Hepatic stellate cell (primary cell): Measurements from ENCODE around the gene EVL.
"Not testable (repeated sequence)": the region's sequence is repeated elsewhere in the genome, so short reads cannot be mapped to it uniquely, and the experiment has no call there.

Source experiments
- DNase-seq: peaks from one replicate; pipeline ENCODE4 v3.0.0; 2011; ENCODE audit warnings: low spot score

The EVL gene

DNA sequence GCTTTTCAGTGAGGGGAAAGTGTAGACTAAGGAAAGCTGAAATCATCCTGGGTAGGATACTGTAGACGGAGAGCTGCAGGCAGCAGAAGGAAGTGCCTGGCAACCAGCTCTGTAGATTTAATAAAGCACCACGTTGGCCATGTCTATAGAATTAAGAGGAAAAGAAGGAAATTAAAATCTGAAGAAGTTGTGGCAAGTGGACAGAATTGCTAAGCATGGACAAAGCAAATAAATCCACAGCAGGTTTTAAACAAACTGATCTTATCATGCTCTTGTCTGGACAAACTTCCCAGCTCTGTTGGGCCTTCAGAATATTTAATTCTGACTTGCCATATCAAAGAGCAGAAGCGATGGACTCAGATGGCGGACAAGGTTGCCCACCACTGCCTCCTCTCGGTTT is 27.2 kb upstream of the EVL start:
- no peak for DNase-seq

DNA sequence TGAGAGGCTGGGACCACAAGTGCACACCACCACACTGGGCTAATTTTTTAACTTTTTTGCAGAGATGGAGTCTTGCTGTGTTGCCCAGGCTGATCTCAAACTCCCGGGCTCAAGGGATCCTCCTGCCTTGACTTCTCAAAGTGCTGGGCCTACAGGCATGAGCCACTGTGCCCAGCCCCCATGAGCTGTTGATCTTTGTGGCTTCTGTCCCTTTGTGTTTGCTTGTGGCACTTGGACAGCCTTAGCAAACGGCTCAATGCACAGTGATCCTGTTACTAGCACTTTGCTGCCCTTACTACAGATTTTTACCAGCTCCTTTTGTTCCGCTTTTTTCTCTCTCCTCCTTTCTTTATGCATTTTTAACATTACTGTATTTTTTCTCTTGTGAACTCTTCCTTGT is 25.3 kb upstream of the EVL start:
- no peak for DNase-seq

DNA sequence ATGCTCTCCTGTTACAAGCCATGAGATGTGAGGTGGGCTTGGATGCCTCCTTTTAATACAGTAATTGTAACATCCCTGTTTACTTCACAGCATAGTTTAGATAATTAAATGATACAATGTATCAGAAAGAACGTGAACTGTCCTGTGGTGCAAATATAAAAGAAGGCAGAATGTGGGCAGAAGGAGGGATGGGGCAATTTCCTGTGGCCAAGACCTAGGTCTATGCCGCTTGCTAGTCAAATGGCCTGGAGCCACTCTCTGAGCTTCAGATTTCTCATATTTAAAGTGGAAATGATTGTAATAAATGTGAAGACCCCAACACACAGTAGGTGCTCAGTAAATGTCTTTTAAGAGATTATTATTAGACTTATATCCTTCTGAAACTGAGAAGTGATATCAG is 24.0 kb upstream of the EVL start:
- DNase-seq, result no peak

DNA sequence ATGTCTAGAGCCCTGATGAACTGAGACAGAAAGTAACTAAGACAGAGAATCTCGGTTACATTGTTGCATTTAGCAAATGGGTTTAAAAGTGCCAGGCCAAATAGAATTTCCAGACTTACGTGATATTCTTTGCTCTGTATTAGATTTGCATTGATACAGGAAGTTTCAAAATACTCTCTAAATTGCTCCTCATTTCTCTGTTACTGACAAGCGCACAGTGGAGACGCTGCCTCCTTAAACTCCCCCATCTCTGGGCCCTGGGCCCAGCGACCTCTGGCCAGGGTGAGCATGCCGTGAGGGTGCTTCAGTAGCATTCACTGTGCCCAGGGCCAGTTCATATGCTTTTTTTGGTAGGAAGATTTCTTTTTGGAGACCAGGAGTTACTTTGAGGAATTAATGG is 22.9 kb upstream of the EVL start:
- DNase-seq, result no peak

DNA sequence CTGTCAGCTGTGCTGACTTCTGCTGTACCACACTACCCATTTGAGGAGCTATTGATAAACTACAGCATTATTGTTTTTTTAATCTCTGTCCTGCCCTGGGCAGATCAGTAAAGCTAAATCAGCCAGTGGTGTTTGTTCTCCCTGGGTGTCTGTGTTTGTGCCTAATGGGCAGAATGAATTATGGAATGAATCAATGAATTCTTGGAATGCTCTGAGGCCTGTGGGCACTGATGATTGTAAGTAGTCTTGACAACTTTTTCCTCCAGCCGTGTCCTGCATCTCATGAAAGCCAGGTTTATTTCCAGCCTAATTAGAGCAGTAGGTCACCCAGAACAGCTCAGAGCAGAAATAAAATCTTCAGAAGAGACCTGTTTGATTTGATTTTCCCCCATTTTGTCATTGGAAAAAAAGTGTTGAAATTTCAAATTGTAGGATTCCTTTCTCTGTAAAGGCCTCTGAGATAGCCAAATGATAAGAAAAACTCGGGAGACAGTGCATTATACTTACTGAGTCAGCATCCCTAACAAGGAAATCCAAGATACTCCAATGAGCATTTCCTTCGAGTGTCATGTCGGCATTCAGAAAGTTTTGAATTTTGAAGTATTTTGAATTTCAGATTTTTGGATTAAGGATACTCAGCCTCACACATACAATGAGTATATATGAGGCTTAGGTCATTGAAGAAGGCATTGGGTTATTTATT is 19.4 kb upstream of the EVL start:
- no peak for DNase-seq

DNA sequence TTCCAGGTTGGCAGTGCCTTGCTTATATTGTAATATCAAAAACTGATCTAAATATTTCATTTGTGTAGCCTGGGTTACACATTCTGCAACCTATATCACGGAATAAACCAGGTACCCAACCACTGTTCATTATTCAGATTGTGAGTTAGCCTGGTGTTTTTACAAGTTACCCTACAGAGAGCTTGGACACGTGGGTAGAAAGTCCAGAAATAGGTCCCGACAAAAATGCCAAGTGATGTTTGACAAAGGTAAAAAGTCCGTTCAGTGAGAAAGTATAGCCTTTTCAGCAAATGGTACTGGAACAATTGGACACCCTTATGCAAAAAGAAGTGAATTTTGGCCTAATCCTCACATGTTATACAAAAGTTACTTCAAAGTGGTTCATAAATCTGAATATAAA is 17.6 kb upstream of the EVL start:
- DNase-seq, result no peak

DNA sequence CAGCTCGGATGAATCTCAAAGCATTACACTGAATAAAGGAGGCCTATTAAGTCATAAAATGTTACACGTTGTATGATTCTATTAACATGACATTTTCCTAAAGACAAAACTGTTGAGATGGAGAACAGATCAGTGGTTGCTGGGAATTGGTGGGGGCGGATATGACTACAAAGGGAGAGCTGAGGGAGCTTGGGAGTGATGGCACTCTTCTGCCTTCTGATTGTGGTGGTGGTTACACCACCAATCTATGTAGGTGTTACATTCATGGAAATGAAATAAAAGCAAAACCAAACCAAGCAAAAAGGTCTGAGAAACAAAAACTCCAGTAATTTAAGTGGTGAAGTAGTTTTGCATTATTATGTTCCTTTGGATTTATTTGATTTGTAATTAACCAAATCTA is 16.4 kb upstream of the EVL start:
- no peak for DNase-seq

DNA sequence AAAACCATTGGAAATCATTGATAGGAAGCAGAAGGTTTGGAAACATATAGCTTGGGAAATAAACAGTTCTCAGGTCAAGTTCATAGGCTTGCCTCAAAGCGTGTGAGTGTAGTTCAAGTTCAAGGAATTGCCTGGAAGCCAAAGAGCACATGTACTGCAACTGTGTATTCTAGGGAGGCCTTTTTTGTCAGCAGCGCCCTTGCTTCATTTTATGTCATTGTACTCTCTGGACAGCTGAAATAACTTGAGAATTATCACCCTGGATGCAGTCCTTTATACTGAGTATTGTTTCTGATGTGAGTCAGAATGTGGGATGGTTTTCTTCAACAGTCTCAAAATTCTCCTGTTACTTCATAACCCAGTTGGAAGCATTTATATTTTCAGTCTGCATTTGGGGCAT is 16.0 kb upstream of the EVL start:
- no peak for DNase-seq

DNA sequence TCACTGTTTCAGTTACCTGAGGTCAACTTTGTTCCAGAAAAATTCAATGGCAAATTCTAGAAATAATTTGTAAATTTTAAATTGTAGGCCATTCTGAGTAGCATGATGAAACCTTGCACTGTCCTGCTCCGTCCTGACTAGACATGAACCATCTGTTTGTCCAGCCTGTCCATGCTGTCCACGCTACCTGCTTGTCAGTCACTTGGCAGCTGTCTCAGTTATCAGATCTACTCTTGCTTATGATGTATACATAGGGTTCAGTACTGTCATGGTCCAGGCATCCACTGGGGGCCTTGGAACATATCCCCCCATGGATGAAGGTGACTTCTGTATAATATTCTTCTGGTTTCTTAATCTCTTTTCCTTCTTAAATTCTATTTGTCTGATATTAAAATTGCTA is 14.1 kb upstream of the EVL start:
- DNase-seq, result no peak

DNA sequence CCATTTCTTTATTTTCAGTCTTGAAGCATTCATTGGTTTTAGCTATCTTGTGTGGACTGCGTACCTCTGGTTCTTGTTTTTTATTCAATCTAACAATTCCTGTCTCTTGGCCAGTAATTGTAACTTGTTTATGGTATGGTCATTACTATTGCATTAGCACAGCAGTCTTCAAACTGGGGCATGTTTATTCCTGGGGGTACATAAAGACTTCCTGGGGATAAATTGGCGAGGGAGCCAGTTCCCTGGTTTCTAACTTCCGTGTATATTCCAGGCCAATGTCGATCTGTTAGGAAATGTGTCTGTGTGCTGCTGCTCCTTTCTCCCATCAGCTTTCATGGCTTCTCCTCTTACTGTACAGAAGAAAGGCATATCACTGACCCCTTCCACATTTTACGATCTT is 13.7 kb upstream of the EVL start:
- no peak for DNase-seq

DNA sequence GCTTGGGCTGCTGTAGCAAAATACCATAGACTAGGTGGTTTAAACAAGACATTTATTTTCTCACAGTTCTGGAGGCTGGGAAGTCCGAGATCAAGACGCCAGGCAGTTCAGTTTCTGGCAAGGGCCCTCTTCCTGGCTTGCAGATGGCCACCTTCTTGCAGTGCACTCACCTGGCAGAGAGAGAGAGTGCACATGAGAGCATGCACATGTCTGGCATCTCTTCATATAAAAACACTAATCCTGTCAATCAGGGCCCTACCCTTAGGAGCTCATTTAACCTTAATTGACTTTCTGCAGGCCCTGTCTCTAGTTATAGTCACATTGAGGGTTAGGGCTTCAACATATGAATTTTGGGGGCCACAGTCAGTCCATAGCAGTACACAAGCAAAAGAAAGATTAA is 12.4 kb upstream of the EVL start:
- no peak for DNase-seq

DNA sequence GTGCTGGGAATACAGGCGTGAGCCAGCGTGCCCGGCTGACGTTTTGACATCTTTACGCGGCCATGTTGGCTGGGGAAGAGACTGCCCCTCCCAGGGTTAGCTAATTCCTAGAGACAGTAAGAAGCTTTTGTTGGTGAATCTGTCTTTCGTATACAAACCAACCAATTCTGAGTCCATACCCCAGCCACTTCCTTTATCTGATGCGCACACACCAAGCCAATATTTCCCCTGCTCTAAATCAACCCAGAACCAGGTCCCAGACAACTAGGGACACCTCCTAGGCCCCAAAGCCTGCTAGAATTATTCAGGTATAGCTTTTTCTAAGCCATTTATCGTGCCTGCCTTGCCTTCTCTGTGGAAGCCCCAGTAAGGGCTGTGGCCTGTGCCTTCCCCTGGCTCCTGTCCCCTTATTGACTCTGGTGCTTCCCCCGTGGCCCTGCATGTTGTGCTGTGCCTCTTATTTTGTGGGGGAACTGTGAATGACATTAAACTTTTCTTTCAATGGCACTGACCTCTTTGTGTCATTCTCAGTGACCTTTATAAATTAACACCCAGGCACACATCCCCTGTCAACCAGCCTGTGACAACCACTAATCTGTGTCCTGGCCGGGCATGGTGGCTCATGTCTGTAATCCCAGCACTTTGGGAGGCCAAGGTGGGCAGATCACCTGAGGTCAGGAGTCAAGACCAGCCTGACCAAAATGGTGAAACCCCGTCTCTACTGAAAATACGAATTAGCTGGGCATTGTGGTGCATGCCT is 10.7 kb upstream of the EVL start:
- no peak for DNase-seq

DNA sequence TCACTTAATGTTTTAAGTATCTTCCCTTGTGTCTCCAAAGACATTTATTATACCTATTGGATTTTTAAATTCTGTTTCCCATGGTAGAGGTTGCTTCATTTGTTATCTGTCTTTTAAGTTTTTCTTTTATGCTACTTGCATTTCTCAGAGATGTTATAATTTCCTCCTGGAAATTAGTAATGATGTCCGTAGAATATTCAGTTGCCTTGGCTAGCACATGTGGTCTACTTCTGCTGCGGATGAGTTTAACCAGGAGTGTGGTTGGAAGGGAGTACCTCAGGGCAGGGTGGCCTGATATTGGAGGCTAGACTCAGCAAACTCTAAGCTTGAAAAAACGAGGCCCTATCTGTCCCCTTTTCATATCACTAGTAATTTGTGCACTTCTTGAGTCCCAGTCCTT is 8.8 kb upstream of the EVL start:
- DNase-seq, result no peak

DNA sequence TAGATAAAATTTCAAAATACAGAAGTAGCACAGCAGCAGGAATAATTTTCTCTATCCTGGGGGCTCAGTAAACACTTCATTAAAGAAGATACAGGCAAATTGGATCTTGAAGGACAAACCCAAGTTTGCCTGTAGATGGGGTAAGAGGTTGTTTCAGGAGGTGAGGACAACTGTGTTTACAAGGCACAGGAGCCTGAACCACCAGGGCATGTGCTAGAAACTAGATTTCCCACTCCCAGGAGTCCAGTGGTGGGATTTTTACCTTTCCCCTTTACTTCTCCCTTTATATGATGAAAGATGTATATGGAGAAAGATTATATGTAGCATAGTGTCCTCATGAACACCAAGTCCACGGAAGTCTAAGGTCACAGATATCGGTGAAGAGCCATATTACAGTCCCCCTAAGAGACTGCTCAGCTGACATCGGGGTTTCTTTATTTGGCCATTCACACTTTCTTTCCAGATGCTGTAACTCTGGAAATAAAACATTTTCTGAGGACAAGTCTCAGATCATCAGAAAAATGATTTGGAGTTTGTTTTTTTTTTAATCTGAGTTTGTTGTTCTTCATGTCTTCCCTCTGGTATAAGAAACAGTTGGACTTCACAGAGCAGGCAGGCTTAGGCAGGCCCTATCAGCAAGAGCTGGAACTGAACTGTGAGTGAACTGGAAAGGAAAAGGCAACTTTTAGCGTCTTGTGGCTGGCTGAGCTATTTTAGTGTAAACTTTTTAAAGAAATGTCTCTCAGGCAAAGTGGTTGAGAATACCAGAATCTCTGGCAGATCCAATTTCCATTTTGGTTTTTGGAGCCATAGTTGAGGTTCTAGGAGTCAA is 8.0 kb upstream of the EVL start:
- DNase-seq, result peak; percentile 49

DNA sequence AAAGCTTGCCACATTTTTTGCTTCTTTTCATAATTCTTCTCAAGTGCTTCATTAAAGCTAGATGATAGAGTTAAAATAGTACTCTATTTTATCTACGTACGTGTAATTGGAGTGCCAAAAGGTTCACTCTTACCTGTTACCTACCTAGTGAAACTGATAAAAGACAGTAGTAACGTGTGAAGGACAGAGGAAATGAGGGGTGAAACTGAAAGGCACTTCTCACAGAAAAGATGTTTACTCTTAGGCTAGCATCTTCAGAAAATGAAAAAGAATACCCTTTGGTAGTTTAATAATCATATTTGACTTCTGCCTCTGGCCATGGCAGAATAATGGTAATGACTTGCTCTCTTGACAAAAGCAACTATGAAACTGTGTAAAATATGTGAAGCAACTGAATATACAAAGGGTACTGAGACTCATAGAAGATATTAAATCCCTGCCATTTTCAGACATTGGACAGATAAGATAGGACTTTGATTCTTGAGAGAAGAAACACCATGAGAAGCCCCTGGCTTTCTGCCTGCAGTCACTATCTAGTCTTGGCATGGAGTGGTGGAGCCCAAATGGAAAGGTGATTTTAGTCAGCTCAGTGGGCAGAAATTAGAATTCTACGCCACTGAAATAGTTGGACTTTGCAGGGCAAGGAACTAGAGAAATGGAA is 6.3 kb upstream of the EVL start:
- no peak for DNase-seq

DNA sequence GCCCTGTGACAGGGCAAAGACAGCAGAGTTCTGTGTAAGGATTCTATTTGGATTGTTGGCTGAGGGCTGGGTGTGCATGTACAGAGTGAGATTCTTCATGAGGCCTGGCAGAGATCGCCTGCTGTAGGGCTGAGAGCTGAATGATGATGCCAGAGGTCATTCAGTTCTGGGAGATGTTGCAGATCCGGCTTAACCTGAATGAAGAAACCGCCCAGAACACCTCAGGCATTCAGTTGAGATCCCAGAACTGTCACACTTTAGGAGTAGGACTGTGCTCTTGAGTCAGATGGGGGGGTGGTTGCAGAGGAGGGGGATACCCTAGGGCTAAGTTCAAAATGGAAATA is 5.8 kb upstream of the EVL start:
- DNase-seq, result no peak

DNA sequence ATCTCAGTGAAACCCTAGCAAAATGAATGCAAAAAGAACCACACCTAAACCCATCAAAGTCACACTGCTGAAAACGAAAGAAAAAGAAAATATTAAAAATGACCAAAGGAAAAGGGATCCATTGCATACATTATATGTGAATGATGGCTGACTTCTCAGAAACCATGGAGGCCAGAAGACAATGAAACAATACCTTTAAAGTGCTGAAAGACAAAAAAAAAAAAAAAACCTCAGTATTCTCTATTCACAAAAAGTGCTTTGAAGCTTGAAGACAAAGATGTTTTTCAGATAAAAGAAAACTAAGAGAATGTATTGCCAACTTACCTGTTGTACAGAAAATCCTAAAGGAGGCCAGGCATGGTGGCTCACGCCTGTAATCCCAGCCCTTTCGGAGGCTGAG is 4.5 kb upstream of the EVL start:
- no peak for DNase-seq

DNA sequence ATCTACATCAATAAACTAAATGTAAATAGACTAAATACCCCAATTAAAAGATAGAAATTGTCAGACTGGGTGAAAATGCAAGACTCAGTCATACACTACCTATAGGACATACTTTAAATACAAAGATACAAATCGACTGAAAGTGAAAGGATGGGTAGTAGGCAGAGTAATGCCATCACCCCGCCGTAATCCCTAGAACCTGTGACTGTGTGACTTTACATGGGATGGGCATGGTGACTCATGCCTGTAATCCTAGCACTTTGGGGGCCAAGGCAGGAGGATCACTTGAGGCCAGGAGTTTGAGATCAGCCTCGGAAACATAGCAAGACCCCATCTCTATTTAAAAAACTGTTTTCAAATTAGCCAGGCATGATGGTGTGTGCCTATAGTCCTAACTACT is 2.6 kb upstream of the EVL start:
- DNase-seq, result no peak

DNA sequence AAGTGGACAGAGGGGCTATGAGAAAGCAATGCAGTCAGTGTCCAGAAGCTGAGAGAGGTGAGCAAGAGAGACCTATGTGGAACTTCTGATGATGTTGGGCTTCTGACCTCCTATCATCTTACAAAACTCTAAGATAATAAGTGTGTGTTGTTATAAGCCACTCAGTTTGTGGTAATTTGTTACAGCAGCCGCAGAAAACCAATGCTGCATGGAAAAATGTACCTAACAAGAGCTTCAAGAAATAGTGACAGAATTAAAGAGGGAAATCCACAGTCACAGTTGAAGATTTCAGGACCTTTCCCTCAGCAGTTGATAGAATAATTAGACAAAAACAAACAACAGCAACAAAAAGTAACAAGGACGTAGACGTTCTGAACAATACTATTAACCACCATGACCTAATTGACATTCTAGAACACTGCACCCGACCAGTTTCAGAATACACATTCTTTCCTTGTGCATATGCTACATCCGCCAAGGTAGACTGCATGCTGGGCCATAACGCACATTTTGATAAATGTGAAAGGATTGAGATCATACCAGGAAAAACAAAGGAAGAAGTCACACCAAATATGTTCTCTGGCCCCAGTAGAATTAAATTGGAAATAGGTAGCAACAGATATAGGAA is 1.8 kb upstream of the EVL start:
- no peak for DNase-seq

DNA sequence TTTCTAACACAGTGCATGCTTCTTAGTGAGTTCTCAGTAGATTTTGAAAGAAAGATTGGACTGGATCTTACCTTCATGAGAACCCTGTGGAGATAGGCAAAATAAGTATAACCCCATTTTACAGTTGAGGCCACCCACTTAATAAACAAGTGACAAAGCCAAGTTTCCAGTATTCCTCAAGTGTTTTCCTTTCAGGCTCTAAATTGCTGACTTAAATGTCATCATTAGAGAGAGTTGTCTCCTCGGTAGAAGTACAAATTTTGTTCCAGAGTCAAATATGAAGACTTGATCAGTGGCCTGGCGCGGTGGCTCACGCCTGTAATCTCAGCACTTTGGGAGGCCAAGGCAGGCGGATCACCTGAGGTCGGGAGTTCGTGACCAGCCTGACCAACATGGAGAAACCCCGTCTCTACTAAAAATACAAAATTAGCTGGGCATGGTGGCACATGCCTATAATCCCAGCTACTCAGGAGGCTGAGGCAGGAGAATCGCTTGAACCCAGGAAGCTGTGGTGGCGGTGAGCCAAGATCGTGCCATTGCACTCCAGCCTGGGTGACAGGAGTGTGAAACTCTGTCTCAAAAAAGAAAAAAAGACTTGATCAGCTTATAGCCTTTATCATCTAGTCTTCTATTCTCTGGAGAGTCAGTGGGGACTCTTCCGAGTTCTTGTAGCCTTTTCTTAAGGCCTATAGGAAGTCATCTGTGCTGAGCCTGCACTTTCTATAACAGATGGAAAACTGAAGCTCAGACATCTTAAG is 708 bp upstream of the EVL start:
- DNase-seq, result not testable (repeated sequence)

DNA sequence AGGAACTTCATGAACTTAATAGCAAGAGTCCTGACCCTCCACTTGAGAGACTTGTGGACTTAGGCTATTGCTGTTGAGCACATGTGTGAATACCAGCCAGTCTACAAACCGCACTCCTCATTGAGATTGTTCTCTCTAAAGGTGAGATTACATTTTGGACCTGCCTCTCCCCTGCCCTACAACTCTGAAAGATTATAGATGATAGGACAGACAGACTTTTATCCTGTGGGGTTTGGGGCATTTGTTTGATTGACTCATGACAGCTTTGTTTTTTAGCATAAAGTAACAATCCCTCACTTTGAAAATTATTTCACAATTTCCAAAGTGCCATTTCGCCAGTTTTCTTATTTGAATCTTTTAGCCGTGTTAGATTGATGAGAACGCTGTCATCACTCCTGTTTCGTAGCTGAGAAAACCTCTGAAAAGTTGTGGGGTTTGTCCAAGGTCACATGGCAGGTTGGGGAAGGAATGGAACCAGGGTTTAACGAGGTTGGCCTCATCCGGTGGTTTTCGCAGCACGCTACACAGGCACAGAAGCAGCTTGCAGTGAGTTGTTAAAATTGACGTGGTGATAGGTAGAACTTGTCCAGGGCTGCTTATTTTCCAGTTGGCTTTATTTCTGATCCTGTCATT is 836 bp downstream of the EVL start:
- DNase-seq, result no peak
